Endothelial cell (in vitro differentiated cells): ENCODE results near the gene MED27. TPM values are rescaled to one million over a fixed set of nuclear protein-coding genes. Genes with fewer than 3 reads are reported as not detected.

Experiments
- DNase-seq: peaks from one replicate; pipeline ENCODE4 v3.0.0; 2021; ENCODE audit warnings: low spot score
- H3K27ac Mint-ChIP-seq: one replicate; pipeline ENCODE4 v1.8.0; 2021; ENCODE audit warnings: mixed read lengths, inconsistent platforms; ENCODE audit not compliant: unreplicated experiment
- H3K27me3 Mint-ChIP-seq: one replicate; pipeline ENCODE4 v1.8.0; 2021; ENCODE audit warnings: mild to moderate bottlenecking, moderate library complexity, mixed read lengths, inconsistent platforms; ENCODE audit not compliant: unreplicated experiment
- H3K36me3 Mint-ChIP-seq: one replicate; pipeline ENCODE4 v1.8.0; 2021; ENCODE audit warnings: mild to moderate bottlenecking, low read depth, mixed read lengths, inconsistent platforms; ENCODE audit not compliant: unreplicated experiment
- H3K4me1 Mint-ChIP-seq: one replicate; pipeline ENCODE4 v1.8.0; 2021; ENCODE audit warnings: mild to moderate bottlenecking, mixed read lengths, inconsistent platforms; ENCODE audit not compliant: unreplicated experiment
- H3K4me3 Mint-ChIP-seq: one replicate; pipeline ENCODE4 v1.8.0; 2021; ENCODE audit warnings: mild to moderate bottlenecking, mixed read lengths, inconsistent platforms; ENCODE audit not compliant: unreplicated experiment
- H3K9me3 Mint-ChIP-seq: one replicate; pipeline ENCODE4 v1.8.0; 2021; ENCODE audit warnings: mixed read lengths, inconsistent platforms; ENCODE audit not compliant: unreplicated experiment
- CTCF ChIP-seq: fragments of 200-600 bp; sonication (generic); IDR thresholded peaks from one replicate; pipeline ENCODE4 v1.5.0; 2021; ENCODE audit warnings: antibody characterized with exemption; ENCODE audit not compliant: unreplicated experiment
- total RNA-seq: library from RNA; stranded (reverse); fragmentation: NEBNext Ultra II Directional; extraction: Animal tissue kit (Norgen Biotek cat#: 25700); gene quantifications from one replicate; pipeline ENCODE4 v1.2.1, GENCODE V29; 2021; ENCODE audit not compliant: unreplicated experiment

The MED27 gene
- total RNA-seq, 1 donor from 2014 or later = 24.0 TPM

GRCh38 chr9:132040808-132041207 is 38.9 kb downstream of the MED27 start:
- Mint-ChIP-seq H3K4me1 (peaks cover 6% of the 10 kb centered on the region), H3K27me3 (peaks cover 5% of the 10 kb centered on the region), H3K36me3 (no peaks in the 10 kb centered on the region), H3K4me3 (no peak overlapping the region), H3K9me3 (no peaks in the 10 kb centered on the region), H3K27ac (no peak overlapping the region)
- no peak for DNase-seq
- TF ChIP-seq CTCF = no peak

- Mint-ChIP-seq H3K27me3 (peaks cover 5% of the 10 kb centered on the region), H3K27ac (no peak overlapping the region), H3K36me3 (no peaks in the 10 kb centered on the region), H3K4me1 (peaks cover 4% of the 10 kb centered on the region), H3K9me3 (no peaks in the 10 kb centered on the region), H3K4me3 (no peak overlapping the region)
- TF ChIP-seq CTCF = no peak
- DNase-seq = no peak
These were observed 39.4 kb downstream of the MED27 start for GRCh38 chr9:132040246-132040645.

GRCh38 chr9:132039284-132039683 is 40.4 kb downstream of the MED27 start:
- DNase-seq = no peak
- no peak overlapping the region for H3K4me3 Mint-ChIP-seq
- H3K36me3 Mint-ChIP-seq = no peaks in the 10 kb centered on the region
- H3K27ac Mint-ChIP-seq = no peak overlapping the region
- no peak for TF ChIP-seq CTCF
- peaks cover 3% of the 10 kb centered on the region for H3K27me3 Mint-ChIP-seq
- no peaks in the 10 kb centered on the region for H3K9me3 Mint-ChIP-seq
- H3K4me1 Mint-ChIP-seq = peaks cover 4% of the 10 kb centered on the region

- Mint-ChIP-seq H3K4me3 (no peak overlapping the region), H3K27ac (no peak overlapping the region), H3K9me3 (no peaks in the 10 kb centered on the region), H3K36me3 (no peaks in the 10 kb centered on the region), H3K4me1 (peaks cover 10% of the 10 kb centered on the region), H3K27me3 (peaks cover 3% of the 10 kb centered on the region)
- DNase-seq = no peak
- no peak for TF ChIP-seq CTCF
These were observed 42.2 kb downstream of the MED27 start for GRCh38 chr9:132037458-132037857.

- Mint-ChIP-seq H3K36me3 (no peaks in the 10 kb centered on the region), H3K9me3 (no peaks in the 10 kb centered on the region), H3K4me1 (peaks cover 11% of the 10 kb centered on the region), H3K27me3 (peaks cover 3% of the 10 kb centered on the region), H3K27ac (no peak overlapping the region), H3K4me3 (no peak overlapping the region)
- DNase-seq = no peak
- TF ChIP-seq CTCF = no peak
These were observed 43.1 kb downstream of the MED27 start for GRCh38 chr9:132036521-132036920.
